Stimulated activated CD8-positive, alpha-beta memory T cell treated with anti-CD3 and anti-CD28 coated beads, Interleukin-12 subunit alpha, Interleukin-12 subunit beta, amount 100 ng/mL, for 4 hours (primary cell): ENCODE results near the gene BGLAP.
"Not testable (repeated sequence)": the region's sequence is repeated elsewhere in the genome, so short reads cannot be mapped to it uniquely, and the experiment has no call there.

Source experiments
- DNase-seq: peaks from one replicate; pipeline ENCODE4 v3.0.0-alpha.2; 2020; ENCODE audit warnings: low read depth

Gene BGLAP

GRCh38 chr1:156241926-156242325, at the start of gene BGLAP:
Gene BGLAP (plus strand): TSS chr1:156242184. CDS start chr1:156242232, 48 bp downstream.
- DNase-seq = no peak

GRCh38 chr1:156193208-156193487, 48.8 kb upstream of the BGLAP start:
- no peak for DNase-seq

- peak; percentile 91 for DNase-seq
These were observed 48.3 kb upstream of the BGLAP start, which contains the start of gene SLC25A44 for GRCh38 chr1:156193488-156194299. Gene SLC25A44 (plus strand): TSS chr1:156194104. CDS start chr1:156199848, 5,744 bp downstream.

GRCh38 chr1:156194300-156194652, 47.7 kb upstream of the BGLAP start:
- DNase-seq = no peak

- no peak for DNase-seq
These were observed 46.1 kb upstream of the BGLAP start for GRCh38 chr1:156195853-156196252.

GRCh38 chr1:156196445-156196844, 45.5 kb upstream of the BGLAP start:
- no peak for DNase-seq

- no peak for DNase-seq
These were observed 43.1 kb upstream of the BGLAP start for GRCh38 chr1:156198831-156199349.

GRCh38 chr1:156200044-156200443, 41.9 kb upstream of the BGLAP start:
- no peak for DNase-seq

GRCh38 chr1:156203331-156203730, 38.7 kb upstream of the BGLAP start:
- no peak for DNase-seq

GRCh38 chr1:156204686-156205085, 37.3 kb upstream of the BGLAP start:
- DNase-seq = no peak

- no peak for DNase-seq
These were observed 30.7 kb upstream of the BGLAP start for GRCh38 chr1:156211243-156211642.

GRCh38 chr1:156212130-156212529, 29.9 kb upstream of the BGLAP start:
- no peak for DNase-seq

- peak; percentile 89 for DNase-seq
These were observed 28.9 kb upstream of the BGLAP start, which contains the start of gene PMF1 for GRCh38 chr1:156212833-156213643. Gene PMF1 (plus strand): TSS chr1:156213007. CDS start chr1:156213016, 9 bp downstream.

GRCh38 chr1:156213644-156213966, 28.4 kb upstream of the BGLAP start:
- no peak for DNase-seq

- DNase-seq = no peak
These were observed 27.8 kb upstream of the BGLAP start for GRCh38 chr1:156214024-156214748.

GRCh38 chr1:156216361-156217086, 25.5 kb upstream of the BGLAP start:
- not testable (repeated sequence) for DNase-seq

- DNase-seq = no peak
These were observed 24.1 kb upstream of the BGLAP start for GRCh38 chr1:156217871-156218270.

GRCh38 chr1:156220226-156220625, 21.8 kb upstream of the BGLAP start:
- no peak for DNase-seq

GRCh38 chr1:156221986-156222692, 19.8 kb upstream of the BGLAP start:
- DNase-seq = no peak

GRCh38 chr1:156225677-156226014, 16.3 kb upstream of the BGLAP start:
- no peak for DNase-seq

GRCh38 chr1:156226116-156226538, 15.9 kb upstream of the BGLAP start:
- DNase-seq = no peak
